GM12878 (cell line): ENCODE measurements around the gene TTC38. TPM values are rescaled to one million over a fixed set of nuclear protein-coding genes. Genes with fewer than 3 reads are reported as not detected.

Source experiments
- ATAC-seq: fragments of 200-7000 bp; cut with Tn5 transposase; 3 replicates; pipeline ENCODE4 v1.9.1; 2020; ENCODE audit warnings: mild to moderate bottlenecking, moderate library complexity
- BruUV-seq: library from RNA; stranded (reverse); fragments of 400-500 nt; replicated peaks from 2 replicates; lab custom pipeline; 2021; lab: Mats Ljungman, UMichigan
- CTCF ChIA-PET: fragments of 300-600 bp; sonication (Branson Sonifier 250); formaldehyde crosslinking; extraction: SDS; loops from one replicate; lab custom pipeline; 2021; ENCODE audit warnings: inconsistent platforms; lab: Yijun Ruan, JAX
- POLR2A ChIA-PET: fragments of 350-600 bp; formaldehyde crosslinking; extraction: SDS; loops from one replicate; lab custom pipeline; 2021; ENCODE audit warnings: inconsistent platforms; lab: Charles Lee
- RAD21 ChIA-PET: fragments of 300-600 bp; sonication (Branson Sonifier 250); formaldehyde crosslinking; loops from one replicate; lab custom pipeline; 2023; ENCODE audit warnings: antibody characterized with exemption; ENCODE audit not compliant: unreplicated experiment; lab: Charles Lee
- SMC1A ChIA-PET: fragments of 300-600 bp; sonication (Branson Sonifier 250); formaldehyde crosslinking; loops from one replicate; lab custom pipeline; 2023; ENCODE audit not compliant: unreplicated experiment, uncharacterized antibody; lab: Charles Lee
- DNase-seq: peaks from one replicate; pipeline ENCODE4 v3.0.0-alpha.2; 2011; ENCODE audit warnings: low read depth, low spot score
- FAIRE-seq: peaks from 3 replicates; lab custom pipeline; 2011; peaks lifted over from hg19 to GRCh38; lab: Jason Lieb, UNC
- H2AFZ ChIP-seq: 2 replicates; pipeline ENCODE4 v1.6.0; 2011; ENCODE audit warnings: low read depth, low read length, control low read depth; ENCODE audit not compliant: control insufficient read depth
- H3K27ac ChIP-seq: 2 replicates; pipeline ENCODE4 v1.5.1; 2011; ENCODE audit warnings: control low read depth; ENCODE audit not compliant: control insufficient read depth, insufficient read depth
- H3K27me3 ChIP-seq, 2 experiments: replicated peaks in 1 of 2; 2 replicates each; pipeline versions ENCODE4 v1.6.0 to v1.6.1; 2011; ENCODE audit warnings: low read length in 1 of 2; ENCODE audit not compliant: control insufficient read depth in 2 of 2, insufficient read depth in 2 of 2
- H3K36me3 ChIP-seq, 2 experiments: 2 replicates each; pipeline ENCODE4 v1.5.1; 2011; ENCODE audit warnings: low read length in 1 of 2; ENCODE audit not compliant: control insufficient read depth in 2 of 2, insufficient read depth in 2 of 2
- H3K4me1 ChIP-seq: 2 replicates; pipeline ENCODE4 v1.6.1; 2011; ENCODE audit warnings: mild to moderate bottlenecking, low read length, moderate library complexity, mixed read lengths; ENCODE audit not compliant: control insufficient read depth, insufficient read depth
- H3K4me2 ChIP-seq: 2 replicates; pipeline ENCODE4 v1.6.0; 2011; ENCODE audit warnings: control low read depth; ENCODE audit not compliant: control insufficient read depth, insufficient read depth
- H3K4me3 ChIP-seq: fragments of 200-600 bp; sonication (generic); 2 replicates; pipeline ENCODE4 v1.5.1; 2016
- H3K79me2 ChIP-seq: 2 replicates; pipeline ENCODE4 v1.6.0; 2011; ENCODE audit warnings: low read length; ENCODE audit not compliant: control insufficient read depth, insufficient read depth
- H3K9ac ChIP-seq: 2 replicates; pipeline ENCODE4 v1.8.0; 2011; ENCODE audit warnings: low read length, control low read depth, mixed read lengths; ENCODE audit not compliant: control insufficient read depth, insufficient read depth
- H3K9me3 ChIP-seq: replicated peaks from 3 replicates; pipeline ENCODE4 v1.5.1; 2011; ENCODE audit warnings: mild to moderate bottlenecking, low read length; ENCODE audit not compliant: control insufficient read depth, insufficient read depth
- H4K20me1 ChIP-seq: 2 replicates; pipeline ENCODE4 v1.6.0; 2011; ENCODE audit not compliant: control insufficient read depth, insufficient read depth
- ASH2L ChIP-seq: fragments of 300-600, 200-600 bp; sonication (generic); IDR thresholded peaks from 2 replicates; pipeline ENCODE4 v1.6.1; 2017; ENCODE audit warnings: low read depth, mild to moderate bottlenecking, borderline replicate concordance
- ATF2 ChIP-seq: IDR thresholded peaks from 2 replicates; pipeline ENCODE4 v1.6.1; 2012; ENCODE audit warnings: low read length, inconsistent platforms
- BCL3 ChIP-seq: IDR thresholded peaks from 2 replicates; pipeline ENCODE4 v1.6.1; 2011; ENCODE audit warnings: borderline replicate concordance, low read depth, mild to moderate bottlenecking, moderate library complexity, low read length; ENCODE audit not compliant: insufficient read depth, poor library complexity, severe bottlenecking
- CBFB ChIP-seq: IDR thresholded peaks from 2 replicates; pipeline ENCODE4 v1.6.1; 2016; ENCODE audit warnings: antibody characterized with exemption, low read depth
- CHD2 ChIP-seq: IDR thresholded peaks from 2 replicates; pipeline ENCODE4 v1.6.1; 2011; ENCODE audit warnings: low read depth, low read length, improper control_type of control experiment, borderline replicate concordance
- RAD21 ChIP-seq: IDR thresholded peaks from 2 replicates; pipeline ENCODE4 v1.6.1; 2011; ENCODE audit warnings: mild to moderate bottlenecking, low read depth, low read length, moderate library complexity; ENCODE audit not compliant: insufficient read depth
- RB1 ChIP-seq: fragments of 450-650 bp; formaldehyde crosslinking; IDR thresholded peaks from 2 replicates; pipeline ENCODE4 v1.6.1; 2017; ENCODE audit warnings: mild to moderate bottlenecking, borderline replicate concordance
- REST ChIP-seq: IDR thresholded peaks from 2 replicates; pipeline ENCODE4 v1.6.1; 2012; ENCODE audit warnings: mild to moderate bottlenecking, low read depth, low read length
- SIN3A ChIP-seq: IDR thresholded peaks from 2 replicates; pipeline ENCODE4 v1.6.1; 2012; ENCODE audit warnings: low read depth, low read length, improper control_type of control experiment
- SMC3 ChIP-seq: IDR thresholded peaks from 2 replicates; pipeline ENCODE4 v1.6.1; 2011; ENCODE audit warnings: low read length, improper control_type of control experiment, borderline replicate concordance
- SP1 ChIP-seq: IDR thresholded peaks from one replicate; pipeline ENCODE4 v1.6.1; 2011; ENCODE audit warnings: low read depth, low read length
- STAT1 ChIP-seq: fragments of 450-650 bp; conservative IDR thresholded peaks from 2 replicates; pipeline ENCODE4 v1.6.1; 2014; ENCODE audit warnings: antibody characterized with exemption, mild to moderate bottlenecking
- ZNF217 ChIP-seq: fragments of 450-650 bp; IDR thresholded peaks from 2 replicates; pipeline ENCODE4 v1.6.1; 2017; ENCODE audit warnings: antibody characterized with exemption, mild to moderate bottlenecking
- ZNF592 ChIP-seq: fragments of 450-650 bp; IDR thresholded peaks from 2 replicates; pipeline ENCODE4 v1.6.1; 2017; ENCODE audit warnings: mild to moderate bottlenecking, moderate library complexity
- ZSCAN29 ChIP-seq: fragments of 450-650 bp; IDR thresholded peaks from 2 replicates; pipeline ENCODE4 v1.6.1; 2017; ENCODE audit warnings: mild to moderate bottlenecking, moderate library complexity
- WGBS: methylation state at CpG from one replicate; pipeline ENCODE4 v1.1.6; 2016; ENCODE audit warnings: low lambda C conversion rate; ENCODE audit not compliant: insufficient replicate concordance, insufficient coverage; ENCODE audit errors: missing lambda C conversion rate; 5-methylcytosine and 5-hydroxymethylcytosine counted together
- in situ Hi-C: fragments of 300-500 bp; cut with MboI; formaldehyde crosslinking; loops from 9 replicates; pipeline ENCODE4 v1.14.3; 2018; ENCODE audit warnings: mixed read lengths
- intact Hi-C: fragments of 100-400 bp; cut with micrococcal nuclease; formaldehyde crosslinking; loops from one replicate; pipeline ENCODE4 v1.14.2; 2022; ENCODE audit not compliant: unreplicated experiment
- polyA plus RNA-seq, 11 experiments: library from polyadenylated mRNA; depleted of rRNA in 4 of 11; unstranded in 6 of 11; stranded (reverse) in 5 of 11; fragments of >200 nt; fragmentation: Nextera tagmentation in 4 of 11; fragmentation: Illumina TruSeq in 1 of 11; extraction: Ambion mirVana in 4 of 11; extraction: Trizol in 1 of 11; gene quantifications; 1 replicate in 1 of 11; 2 replicates in 10 of 11; pipeline versions ENCODE4 v1.2.1 to v1.2.3, GENCODE V29; 2011 to 2016; ENCODE audit warnings: inconsistent platforms in 2 of 11, missing spikeins in 2 of 11, low read depth in 1 of 11
- total RNA-seq, 4 experiments: library from RNA; depleted of rRNA in 3 of 4; stranded (reverse); fragments of >200 nt in 3 of 4; fragmentation: Illumina TruSeq in 1 of 4; extraction: Trizol in 1 of 4; gene quantifications; 2 replicates each; pipeline versions ENCODE4 v1.2.1 to v1.2.3, GENCODE V29; 2013 to 2021

Gene TTC38
- total and polyA plus RNA-seq, 10 of the 15 experiments (the other 5 are each of a cell fraction or from before 2014, with no cell fraction given): 0.58 to 39.9 (median 13.0) TPM

- FAIRE-seq: no peak
- intact Hi-C loops: no loop called here
- in situ Hi-C loops: no loop called here
- no peak overlapping the region for H3K4me3 ChIP-seq
- RAD21 ChIA-PET: no interaction called here
- no peaks in the 10 kb centered on the region for H3K79me2 ChIP-seq
- WGBS: 88% methylated on average over 9 of the region's 9 CpGs
- H3K27ac ChIP-seq: no peak overlapping the region
- no peak for ATAC-seq
- POLR2A ChIA-PET: no interaction called here
- no peaks in the 10 kb centered on the region for H3K27me3 ChIP-seq
- H3K4me2 ChIP-seq: no peak overlapping the region
- no peaks in the 10 kb centered on the region for H3K36me3 ChIP-seq
- H3K9me3 ChIP-seq: no peaks in the 10 kb centered on the region
- no peaks in the 10 kb centered on the region for H4K20me1 ChIP-seq
- no peak for DNase-seq
- no peak overlapping the region for H3K9ac ChIP-seq
- CTCF ChIA-PET: no interaction called here
- H3K4me1 ChIP-seq: no peaks in the 10 kb centered on the region
- BruUV-seq: no TSS peak
- SMC1A ChIA-PET: no interaction called here
- H2AFZ ChIP-seq: no peak overlapping the region
- TF ChIP-seq STAT1 (no peak), ASH2L (no peak), REST (no peak), ZNF217 (no peak), RB1 (no peak), BCL3 (no peak), ZSCAN29 (no peak), ZNF592 (no peak), SP1 (no peak), CHD2 (no peak), SMC3 (no peak), ATF2 (no peak), RAD21 (no peak), CBFB (no peak), SIN3A (no peak)
Measured at GRCh38 chr22:46233231-46233630, 34.6 kb upstream of the TTC38 start.
